Smooth muscle cell (in vitro differentiated cells): ENCODE measurements around the gene GLE1. TPM values are rescaled to one million over a fixed set of nuclear protein-coding genes. Genes with fewer than 3 reads are reported as not detected.

Source experiments
- DNase-seq: peaks from one replicate; lab custom pipeline; 2025; ENCODE audit not compliant: unreplicated experiment; lab: John Stamatoyannopoulos, UW
- H2AFZ ChIP-seq: fragments of 200-600 bp; sonication (generic); 2 replicates; pipeline ENCODE4 v1.6.0; 2016; ENCODE audit warnings: antibody characterized with exemption, low read depth, mild to moderate bottlenecking
- H3F3A ChIP-seq: fragments of 200-600 bp; sonication (generic); 2 replicates; pipeline ENCODE4 v1.6.0; 2017; ENCODE audit warnings: antibody characterized with exemption, low read depth
- H3K27ac ChIP-seq: fragments of 200-600 bp; sonication (generic); 2 replicates; pipeline ENCODE4 v1.5.1; 2016; ENCODE audit warnings: low read depth, mild to moderate bottlenecking
- H3K27me3 ChIP-seq: fragments of 200-600 bp; sonication (generic); 2 replicates; pipeline ENCODE4 v1.6.1; 2016; ENCODE audit warnings: low read depth, mild to moderate bottlenecking
- H3K36me3 ChIP-seq: fragments of 200-600 bp; sonication (generic); 2 replicates; pipeline ENCODE4 v1.5.1; 2016; ENCODE audit warnings: low read depth
- H3K4me1 ChIP-seq: fragments of 200-600 bp; sonication (generic); 2 replicates; pipeline ENCODE4 v1.5.1; 2016; ENCODE audit warnings: low read depth
- H3K4me2 ChIP-seq: fragments of 200-600 bp; sonication (generic); 2 replicates; pipeline ENCODE4 v1.6.0; 2016; ENCODE audit warnings: mild to moderate bottlenecking
- H3K4me3 ChIP-seq: fragments of 200-600 bp; sonication (generic); 2 replicates; pipeline ENCODE4 v1.5.1; 2016; ENCODE audit warnings: mild to moderate bottlenecking
- H3K79me2 ChIP-seq: fragments of 200-600 bp; sonication (generic); 2 replicates; pipeline ENCODE4 v1.6.0; 2016; ENCODE audit warnings: low read depth, mild to moderate bottlenecking
- H3K9ac ChIP-seq: fragments of 200-600 bp; sonication (generic); 2 replicates; pipeline ENCODE4 v1.6.0; 2016; ENCODE audit warnings: low read depth
- H3K9me3 ChIP-seq: fragments of 200-600 bp; sonication (generic); replicated peaks from 2 replicates; pipeline ENCODE4 v1.5.1; 2016; ENCODE audit warnings: low read depth
- H4K20me1 ChIP-seq: fragments of 200-600 bp; sonication (generic); 2 replicates; pipeline ENCODE4 v1.6.0; 2016; ENCODE audit warnings: low read depth
- WGBS: methylation state at CpG from one replicate; pipeline ENCODE4 v1.1.7; 2016; ENCODE audit warnings: low lambda C conversion rate; 5-methylcytosine and 5-hydroxymethylcytosine counted together
- polyA plus RNA-seq: library from polyadenylated mRNA; unstranded; fragments of >200 nt; fragmentation: Nextera tagmentation; extraction: Ambion mirVana; gene quantifications from 2 replicates; pipeline ENCODE4 v1.2.1, GENCODE V29; 2016
- total RNA-seq: library from RNA; depleted of rRNA; stranded (reverse); fragments of >200 nt; gene quantifications from 2 replicates; pipeline ENCODE4 v1.2.3, GENCODE V29; 2014
- TF ChIP-seq, protein P1 (sequence below): fragments of 200-600 bp; sonication (generic); IDR thresholded peaks from 2 replicates; pipeline ENCODE4 v1.5.1; 2017; ENCODE audit warnings: borderline replicate concordance, mild to moderate bottlenecking, antibody characterized with exemption; ENCODE audit not compliant: insufficient read depth, poor library complexity, severe bottlenecking

GLE1 gene
- total and polyA plus RNA-seq, 2 experiments from 2014 or later: 11.8 to 14.1 TPM

DNA sequence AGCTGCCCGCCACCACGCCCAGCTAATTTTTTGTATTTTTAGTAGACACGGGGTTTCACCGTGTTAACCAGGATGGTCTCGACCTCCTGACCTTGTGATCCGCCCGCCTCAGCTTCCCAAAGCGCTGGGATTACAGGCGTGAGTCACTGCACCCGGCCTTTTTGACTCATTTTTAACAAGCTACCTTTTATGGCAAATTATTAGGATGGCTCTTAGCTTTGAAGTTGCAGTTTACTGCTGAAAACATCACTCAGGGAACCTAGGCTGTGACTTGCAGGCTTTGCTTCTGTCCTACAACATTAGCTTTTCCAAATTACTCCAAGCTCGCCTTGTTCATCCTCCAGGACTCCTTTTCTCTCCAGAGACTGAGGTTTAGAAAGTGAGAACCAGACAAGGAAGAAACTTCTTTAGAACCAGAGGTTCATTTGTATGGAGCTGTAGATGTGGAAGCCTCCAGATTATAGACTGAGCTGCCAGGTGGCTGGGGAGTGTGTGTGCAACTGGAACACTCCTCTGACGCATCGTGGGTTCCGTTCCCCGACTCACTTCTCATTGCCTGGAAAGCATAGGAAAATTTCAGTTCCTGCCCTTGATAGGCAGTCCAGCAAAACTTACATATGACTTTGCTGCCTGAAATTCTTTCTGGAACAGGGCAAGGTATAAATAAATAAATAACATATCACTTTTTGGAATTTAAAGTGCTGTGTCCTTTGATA, 24.1 kb downstream of the GLE1 start:
- peak overlapping the region; percentile 4 for H3K4me2 ChIP-seq
- H3K27ac ChIP-seq: peak overlapping the region; percentile 46
- DNase-seq: no peak

DNA sequence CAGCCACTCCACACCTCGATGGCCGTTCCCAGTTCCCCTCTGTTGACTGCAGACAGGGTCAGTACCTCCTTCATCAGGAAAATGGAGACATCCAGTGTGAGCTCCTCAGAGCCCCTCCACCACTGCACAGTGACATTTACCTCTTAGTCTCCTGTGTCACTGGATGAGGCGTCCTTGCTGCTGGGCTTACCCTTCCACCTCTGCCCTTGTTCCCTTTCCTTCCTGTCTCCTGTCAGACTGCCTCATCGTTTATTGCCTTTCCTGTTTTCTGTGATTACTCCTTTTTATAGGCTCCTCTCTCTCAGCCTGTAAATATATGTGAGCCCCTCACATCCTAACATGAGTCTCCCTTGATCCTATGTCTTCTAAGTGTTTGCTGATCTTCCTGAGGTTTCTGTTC, 24.7 kb downstream of the GLE1 start:
- Histone ChIP-seq H3K79me2 (no peaks in the 10 kb centered on the region), H3K4me2 (peak overlapping the region; percentile 4), H3K36me3 (no peaks in the 10 kb centered on the region), H3K27me3 (no peaks in the 10 kb centered on the region), H3K9me3 (no peaks in the 10 kb centered on the region), H3F3A (peaks cover 11% of the 10 kb centered on the region), H4K20me1 (no peaks in the 10 kb centered on the region), H3K4me3 (no peak overlapping the region), H2AFZ (no peak overlapping the region), H3K27ac (peak overlapping the region; percentile 46), H3K9ac (no peak overlapping the region), H3K4me1 (no peaks in the 10 kb centered on the region)
- TF ChIP-seq, protein P1, sequence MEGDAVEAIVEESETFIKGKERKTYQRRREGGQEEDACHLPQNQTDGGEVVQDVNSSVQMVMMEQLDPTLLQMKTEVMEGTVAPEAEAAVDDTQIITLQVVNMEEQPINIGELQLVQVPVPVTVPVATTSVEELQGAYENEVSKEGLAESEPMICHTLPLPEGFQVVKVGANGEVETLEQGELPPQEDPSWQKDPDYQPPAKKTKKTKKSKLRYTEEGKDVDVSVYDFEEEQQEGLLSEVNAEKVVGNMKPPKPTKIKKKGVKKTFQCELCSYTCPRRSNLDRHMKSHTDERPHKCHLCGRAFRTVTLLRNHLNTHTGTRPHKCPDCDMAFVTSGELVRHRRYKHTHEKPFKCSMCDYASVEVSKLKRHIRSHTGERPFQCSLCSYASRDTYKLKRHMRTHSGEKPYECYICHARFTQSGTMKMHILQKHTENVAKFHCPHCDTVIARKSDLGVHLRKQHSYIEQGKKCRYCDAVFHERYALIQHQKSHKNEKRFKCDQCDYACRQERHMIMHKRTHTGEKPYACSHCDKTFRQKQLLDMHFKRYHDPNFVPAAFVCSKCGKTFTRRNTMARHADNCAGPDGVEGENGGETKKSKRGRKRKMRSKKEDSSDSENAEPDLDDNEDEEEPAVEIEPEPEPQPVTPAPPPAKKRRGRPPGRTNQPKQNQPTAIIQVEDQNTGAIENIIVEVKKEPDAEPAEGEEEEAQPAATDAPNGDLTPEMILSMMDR: no peak
- WGBS: 71% methylated on average over 4 of the region's 4 CpGs
- DNase-seq: no peak

More for the DNA sequence above, 24.1 kb downstream of the GLE1 start:
- Histone ChIP-seq H3K9ac (no peak overlapping the region), H3K36me3 (no peaks in the 10 kb centered on the region), H3F3A (peaks cover 11% of the 10 kb centered on the region), H3K4me3 (no peak overlapping the region), H3K27me3 (no peaks in the 10 kb centered on the region), H3K9me3 (no peaks in the 10 kb centered on the region), H3K79me2 (no peaks in the 10 kb centered on the region), H4K20me1 (no peaks in the 10 kb centered on the region), H2AFZ (no peak overlapping the region), H3K4me1 (peaks cover 2% of the 10 kb centered on the region)
- 31% methylated on average over 15 of the region's 15 CpGs for WGBS
- TF ChIP-seq, protein P1: no peak

DNA sequence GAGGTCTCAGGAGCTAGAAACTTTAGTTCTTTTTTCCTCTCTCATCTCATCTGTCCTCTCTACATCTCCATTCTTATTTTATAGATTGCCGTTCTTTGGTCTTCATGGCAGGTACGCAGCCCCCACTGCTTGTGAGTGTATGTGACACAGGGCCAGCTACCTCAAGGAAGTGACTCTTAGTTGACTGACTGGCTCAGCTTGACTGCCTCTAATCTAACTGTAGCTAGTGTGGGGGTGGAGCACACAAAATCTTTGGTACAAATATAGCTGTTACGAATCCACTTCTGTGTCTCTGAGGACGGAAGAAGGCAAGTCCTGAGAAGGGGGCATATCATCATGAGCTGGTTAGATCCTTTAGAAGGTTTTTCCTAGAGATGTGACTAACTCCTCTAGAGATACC, 28.1 kb downstream of the GLE1 start:
- Histone ChIP-seq H3K9ac (no peak overlapping the region), H3K79me2 (no peaks in the 10 kb centered on the region), H3K36me3 (peaks cover 2% of the 10 kb centered on the region), H3K4me2 (no peak overlapping the region), H3K27me3 (no peaks in the 10 kb centered on the region), H3K4me3 (no peak overlapping the region), H3K9me3 (no peaks in the 10 kb centered on the region), H4K20me1 (no peaks in the 10 kb centered on the region), H2AFZ (no peak overlapping the region), H3K27ac (no peak overlapping the region), H3K4me1 (no peaks in the 10 kb centered on the region), H3F3A (peaks cover 7% of the 10 kb centered on the region)
- TF ChIP-seq, protein P1: no peak
- DNase-seq: no peak
- 73% methylated on average over 4 of the region's 4 CpGs for WGBS
